Measurements from ENCODE around the gene TTF1.

- no peak for TF ChIP-seq CTCF (IDR thresholded peaks at IDR 0.05)
- TF ChIP-seq POLR2A (IDR thresholded peaks at IDR 0.05): peak in 1 of 2 donors; percentile 11
Measured at GRCh38 chr9:132372177-132373095, 34.2 kb downstream of the TTF1 start.
